Measurements from ENCODE around the gene GPR158. TPM values are rescaled to one million over a fixed set of nuclear protein-coding genes. Genes with fewer than 3 reads are reported as not detected.

GPR158 gene
- total RNA-seq, 1 experiment from 2014 or later, result 0.24 TPM

DNA sequence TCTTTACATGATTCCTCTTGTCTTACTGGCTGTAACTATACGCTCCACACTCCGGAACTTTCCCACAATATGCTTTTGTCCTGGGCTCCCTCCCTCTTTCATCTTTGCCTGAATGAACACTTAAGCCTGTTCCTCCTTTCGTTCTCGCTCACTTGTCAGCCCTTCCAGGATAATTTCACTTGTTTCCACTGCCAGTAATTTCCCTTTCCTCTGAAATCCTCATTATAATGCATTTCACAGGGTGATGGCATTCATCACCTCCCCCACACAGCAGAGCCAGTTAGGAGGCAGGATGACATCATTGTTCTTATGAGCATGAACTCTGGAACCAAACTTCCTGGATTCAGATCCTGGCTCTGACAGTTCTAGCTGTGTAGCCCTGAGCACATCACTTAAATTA, 372.6 kb downstream of the GPR158 start:
- no peak overlapping the region for H2BK15ac ChIP-seq (ENCODE audit: low read depth, low read length)
- H3K27me3 Mint-ChIP-seq (ENCODE audit: low read depth), result no peaks in the 10 kb centered on the region
- no peaks in the 10 kb centered on the region for H3K79me1 ChIP-seq (ENCODE audit: insufficient read depth, low read depth, low read length, poor library complexity, severe bottlenecking)
- H2BK5ac ChIP-seq (ENCODE audit: insufficient read length, low read length), result no peak overlapping the region
- H2BK20ac ChIP-seq (ENCODE audit: low read depth, low read length, poor library complexity, severe bottlenecking), result no peak overlapping the region
- no peak overlapping the region for H3T11ph ChIP-seq (ENCODE audit: low read length)
- no peak overlapping the region for H3K23ac ChIP-seq (ENCODE audit: insufficient read length, low read depth, low read length)
- H2BK120ac ChIP-seq (ENCODE audit: low read depth, low read length, poor library complexity, severe bottlenecking), result no peak overlapping the region
- H3K4ac ChIP-seq (ENCODE audit: low read depth, low read length), result no peak overlapping the region
- H3K9ac ChIP-seq (ENCODE audit: extremely low read depth, insufficient read length, low read length), result no peak overlapping the region
- H4K20me1 ChIP-seq (ENCODE audit: control insufficient read depth, insufficient read depth, insufficient read length), result no peaks in the 10 kb centered on the region
- H3K27ac ChIP-seq (ENCODE audit: insufficient read length, low read depth, low read length), result no peak overlapping the region
- peaks cover 8 to 15% of the 10 kb centered on the region in 2 experiments for H3K4me1 Mint-ChIP-seq
- H3K18ac ChIP-seq (ENCODE audit: insufficient read length, low read depth, low read length), result no peak overlapping the region
- WGBS (ENCODE audit: extremely low coverage, insufficient read length, low lambda C conversion rate), result no CpG with 5 or more reads among the region's 4 CpGs
- TF ChIP-seq, protein P1, sequence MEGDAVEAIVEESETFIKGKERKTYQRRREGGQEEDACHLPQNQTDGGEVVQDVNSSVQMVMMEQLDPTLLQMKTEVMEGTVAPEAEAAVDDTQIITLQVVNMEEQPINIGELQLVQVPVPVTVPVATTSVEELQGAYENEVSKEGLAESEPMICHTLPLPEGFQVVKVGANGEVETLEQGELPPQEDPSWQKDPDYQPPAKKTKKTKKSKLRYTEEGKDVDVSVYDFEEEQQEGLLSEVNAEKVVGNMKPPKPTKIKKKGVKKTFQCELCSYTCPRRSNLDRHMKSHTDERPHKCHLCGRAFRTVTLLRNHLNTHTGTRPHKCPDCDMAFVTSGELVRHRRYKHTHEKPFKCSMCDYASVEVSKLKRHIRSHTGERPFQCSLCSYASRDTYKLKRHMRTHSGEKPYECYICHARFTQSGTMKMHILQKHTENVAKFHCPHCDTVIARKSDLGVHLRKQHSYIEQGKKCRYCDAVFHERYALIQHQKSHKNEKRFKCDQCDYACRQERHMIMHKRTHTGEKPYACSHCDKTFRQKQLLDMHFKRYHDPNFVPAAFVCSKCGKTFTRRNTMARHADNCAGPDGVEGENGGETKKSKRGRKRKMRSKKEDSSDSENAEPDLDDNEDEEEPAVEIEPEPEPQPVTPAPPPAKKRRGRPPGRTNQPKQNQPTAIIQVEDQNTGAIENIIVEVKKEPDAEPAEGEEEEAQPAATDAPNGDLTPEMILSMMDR (conservative IDR thresholded peaks at IDR 0.05), result no peak
- no peaks in the 10 kb centered on the region for H3K36me3 Mint-ChIP-seq (ENCODE audit: insufficient read depth in 1 of 3, low read depth in 3 of 3)
- H2BK12ac ChIP-seq (ENCODE audit: insufficient read length, low read depth, low read length), result no peak overlapping the region
- no peak overlapping the region for H2AK5ac ChIP-seq (ENCODE audit: insufficient read length, low read length)
- no peak overlapping the region for H4K8ac ChIP-seq (replicated peaks; ENCODE audit: insufficient read length, low read depth, low read length)
- no peak overlapping the region for H4K5ac ChIP-seq (ENCODE audit: insufficient read length, low read depth, low read length)
- H3K4me2 ChIP-seq (ENCODE audit: insufficient read depth, insufficient read length, low read length), result no peak overlapping the region
- H2AFZ ChIP-seq (ENCODE audit: low read length), result no peak overlapping the region
- no peak for DNase-seq
- no peak overlapping the region for H3K14ac ChIP-seq (ENCODE audit: insufficient read depth, low read length)
- H3K27ac Mint-ChIP-seq, result peak overlapping the region in 1 of 3 experiments; percentile 21; a peak in 2 of 7 replicates
- H3K27me3 ChIP-seq (ENCODE audit: insufficient read depth, low read length), result no peaks in the 10 kb centered on the region
- no peaks in the 10 kb centered on the region for H3K23me2 ChIP-seq (ENCODE audit: insufficient read length, low read depth, low read length, poor library complexity, severe bottlenecking)
- H3K79me2 ChIP-seq (ENCODE audit: insufficient read depth, low read length), result no peaks in the 10 kb centered on the region
- H3K56ac ChIP-seq (ENCODE audit: insufficient read length, low read depth, low read length), result no peak overlapping the region
- no peak overlapping the region for H3K4me3 Mint-ChIP-seq
- peaks cover 5% of the 10 kb centered on the region; the same call in 1 of the 2 replicates for H3K4me1 ChIP-seq (ENCODE audit: insufficient read depth, low read length)
- H3K9me3 Mint-ChIP-seq, result peaks cover 0 to 3% of the 10 kb centered on the region in 2 experiments; a peak in 1 of 5 replicates
- H3K9me3 ChIP-seq (ENCODE audit: control insufficient read depth, low read depth, low read length), result no peaks in the 10 kb centered on the region
- no peak overlapping the region for H4K91ac ChIP-seq (ENCODE audit: insufficient read length, low read depth, low read length)
